CD4-positive, alpha-beta memory T cell (primary cell): Measurements from ENCODE around the gene RMDN2. TPM values are rescaled to one million over a fixed set of nuclear protein-coding genes. Genes with fewer than 3 reads are reported as not detected.
A peak's percentile ranks its signal among the peaks of the same experiment; 100 is the strongest.
"Not testable (repeated sequence)": the region's sequence is repeated elsewhere in the genome, so short reads cannot be mapped to it uniquely, and the experiment has no call there.

ENCODE experiments used
- CTCF ChIA-PET: fragments of 350-600 bp; sonication (Branson Sonifier 250); formaldehyde crosslinking; loops from one replicate; lab custom pipeline; 2021; ENCODE audit warnings: inconsistent platforms; ENCODE audit not compliant: partially characterized antibody; lab: Charles Lee
- POLR2A ChIA-PET: fragments of 350-600 bp; sonication (Branson Sonifier 250); formaldehyde crosslinking; loops from one replicate; lab custom pipeline; 2021; ENCODE audit not compliant: partially characterized antibody; lab: Charles Lee
- DNase-seq, 5 donors: peaks; one replicate each; pipeline versions ENCODE4 v3.0.0 to v3.0.0-alpha.2; 2020 to 2022; ENCODE audit warnings: mixed read lengths in 1 of 5
- H3K27ac ChIP-seq: one replicate; pipeline ENCODE4 v1.7.0; 2013; ENCODE audit warnings: low read depth, low read length
- H3K27me3 ChIP-seq: 2 replicates; pipeline ENCODE4 v1.7.0; 2013; ENCODE audit warnings: mild to moderate bottlenecking, low read length, moderate library complexity; ENCODE audit not compliant: insufficient read depth
- H3K36me3 ChIP-seq: 2 replicates; pipeline ENCODE4 v1.7.0; 2013; ENCODE audit warnings: mild to moderate bottlenecking, low read length, moderate library complexity; ENCODE audit not compliant: insufficient read depth
- H3K4me1 ChIP-seq: 2 replicates; pipeline ENCODE4 v1.7.0; 2013; ENCODE audit warnings: mild to moderate bottlenecking, low read length, moderate library complexity; ENCODE audit not compliant: insufficient read depth
- H3K4me3 ChIP-seq, 2 donors: one replicate each; pipeline ENCODE4 v1.7.0; 2013; ENCODE audit warnings: low read length in 2 of 2, mild to moderate bottlenecking in 1 of 2
- H3K9me3 ChIP-seq, 2 donors: one replicate each; pipeline ENCODE4 v1.7.0; 2013; ENCODE audit warnings: low read length in 2 of 2, control low read depth in 1 of 2; ENCODE audit not compliant: control insufficient read depth in 1 of 2
- H3K27ac Mint-ChIP-seq, 7 donors: one replicate each; pipeline ENCODE4 v1.8.0; 2020 to 2021; ENCODE audit warnings: mixed read lengths in 7 of 7, mild to moderate bottlenecking in 6 of 7, inconsistent platforms in 3 of 7, moderate library complexity in 3 of 7
- H3K27me3 Mint-ChIP-seq, 2 donors: one replicate each; pipeline ENCODE4 v1.8.0; 2020 to 2021; ENCODE audit warnings: mixed read lengths in 2 of 2
- H3K36me3 Mint-ChIP-seq, 2 donors: one replicate each; pipeline ENCODE4 v1.8.0; 2020 to 2021; ENCODE audit warnings: mixed read lengths in 2 of 2, inconsistent platforms in 1 of 2, mild to moderate bottlenecking in 1 of 2
- H3K4me1 Mint-ChIP-seq, 4 donors: one replicate each; pipeline ENCODE4 v1.8.0; 2020 to 2021; ENCODE audit warnings: mixed read lengths in 4 of 4, mild to moderate bottlenecking in 1 of 4
- H3K4me3 Mint-ChIP-seq, 8 donors: one replicate each; pipeline ENCODE4 v1.8.0; 2020 to 2021; ENCODE audit warnings: mixed read lengths in 8 of 8, mild to moderate bottlenecking in 7 of 8, moderate library complexity in 6 of 8, inconsistent platforms in 3 of 8
- H3K9me3 Mint-ChIP-seq, 8 donors: one replicate each; pipeline ENCODE4 v1.8.0; 2020 to 2021; ENCODE audit warnings: mixed read lengths in 8 of 8, mild to moderate bottlenecking in 5 of 8, inconsistent platforms in 3 of 8, moderate library complexity in 1 of 8
- intact Hi-C: fragments of 100-400 bp; cut with micrococcal nuclease; formaldehyde crosslinking; loops from one replicate; pipeline ENCODE4 v1.15.1; 2023
- polyA plus RNA-seq, 2 donors: library from polyadenylated mRNA; unstranded; fragments of 300-500 nt; fragmentation: Illumina TruSeq; gene quantifications; one replicate each; pipeline ENCODE4 v1.2.3, GENCODE V29; 2021
- total RNA-seq, 2 experiments: library from RNA; stranded (reverse); gene quantifications; one replicate each; pipeline ENCODE4 v1.2.3, GENCODE V29; 2021

Gene RMDN2
- total and polyA plus RNA-seq, 4 experiments from 2014 or later = 3.1 to 4.0 (median 3.2) TPM

GRCh38 chr2:37944268-37944667 lies 19.2 kb downstream of the RMDN2 start:
- ChIA-PET CTCF (no interaction called here), POLR2A (no interaction called here)
- Histone ChIP-seq H3K4me3 (no peak overlapping the region), H3K9me3 (no peaks in the 10 kb centered on the region), H3K36me3 (no peaks in the 10 kb centered on the region), H3K4me1 (no peaks in the 10 kb centered on the region), H3K27me3 (no peaks in the 10 kb centered on the region), H3K27ac (no peak overlapping the region)
- H3K4me3 Mint-ChIP-seq = no peak overlapping the region
- peaks cover 0 to 2% (median 0%) of the 10 kb centered on the region in 4 donors for H3K4me1 Mint-ChIP-seq
- H3K27ac Mint-ChIP-seq = no peak overlapping the region
- intact Hi-C loops = no loop called here
- H3K9me3 Mint-ChIP-seq = peaks cover 0 to 13% (median 7%) of the 10 kb centered on the region in 8 donors
- no peak for DNase-seq
- H3K36me3 Mint-ChIP-seq = peaks cover 0 to 11% of the 10 kb centered on the region in 2 donors
- H3K27me3 Mint-ChIP-seq = no peaks in the 10 kb centered on the region

DNA sequence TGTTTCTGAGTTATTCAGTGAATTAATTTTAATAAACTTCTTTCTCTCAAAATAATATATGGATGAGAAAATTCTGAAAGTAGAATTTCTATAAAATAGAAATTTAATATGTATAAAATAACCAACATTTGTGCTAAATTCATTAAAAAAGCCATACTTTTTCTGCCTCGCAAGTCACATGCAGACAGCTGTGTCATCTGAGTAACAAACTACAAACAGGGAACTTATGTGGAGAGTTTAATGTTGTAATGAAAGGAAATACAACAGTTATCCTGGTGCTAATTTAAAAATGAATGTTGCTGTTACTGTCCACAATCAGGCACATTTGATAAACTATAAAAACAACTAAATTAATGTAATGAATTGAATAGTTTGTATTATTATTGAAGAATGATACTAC lies 22.2 kb downstream of the RMDN2 start:
- no peaks in the 10 kb centered on the region for H3K4me1 Mint-ChIP-seq
- POLR2A ChIA-PET = no interaction called here
- Histone ChIP-seq H3K4me3 (no peak overlapping the region), H3K36me3 (no peaks in the 10 kb centered on the region), H3K4me1 (no peaks in the 10 kb centered on the region), H3K27me3 (no peaks in the 10 kb centered on the region), H3K27ac (no peak overlapping the region), H3K9me3 (no peaks in the 10 kb centered on the region)
- no peak overlapping the region for H3K4me3 Mint-ChIP-seq
- intact Hi-C loops = no loop called here
- peaks cover 0 to 6% (median 0%) of the 10 kb centered on the region in 8 donors for H3K9me3 Mint-ChIP-seq
- no peaks in the 10 kb centered on the region for H3K27me3 Mint-ChIP-seq
- peaks cover 0 to 9% of the 10 kb centered on the region in 2 donors for H3K36me3 Mint-ChIP-seq
- no peak for DNase-seq
- H3K27ac Mint-ChIP-seq = no peak overlapping the region
- CTCF ChIA-PET = no interaction called here

DNA sequence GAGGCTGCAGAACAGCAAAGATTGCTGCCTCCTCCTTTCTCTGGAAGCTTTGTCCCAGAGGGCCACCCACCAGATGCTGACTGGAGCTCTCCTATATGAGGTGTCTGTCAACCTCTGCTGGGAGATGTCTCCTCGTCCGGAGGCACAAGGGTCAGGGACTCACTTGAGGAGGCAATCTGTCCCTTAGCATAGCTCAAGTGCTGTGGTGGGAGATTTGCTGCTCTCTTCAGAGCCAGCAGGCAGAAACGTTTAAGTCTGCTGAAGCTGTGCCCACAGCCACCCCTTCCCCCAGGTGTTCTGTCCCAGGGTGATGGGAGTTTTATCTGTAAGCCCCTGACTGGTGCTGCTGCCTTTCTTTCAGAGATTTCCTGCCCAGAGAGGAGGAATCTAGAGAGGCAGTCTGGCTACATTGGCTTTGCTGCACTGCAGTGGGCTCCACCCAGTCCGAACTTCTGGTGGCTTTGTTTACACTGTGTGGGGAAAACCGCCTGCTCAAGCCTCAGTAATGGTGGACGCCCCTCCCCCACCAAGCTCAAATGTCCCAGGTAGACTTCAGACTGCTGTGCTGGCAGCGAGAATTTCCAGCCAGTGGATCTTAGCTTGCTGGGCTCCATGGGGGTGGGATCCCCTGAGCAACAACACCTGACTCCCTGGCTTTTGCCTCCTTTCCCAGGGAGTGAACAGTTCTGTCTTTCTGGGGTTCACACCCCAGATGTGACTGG lies 37.1 kb downstream of the RMDN2 start:
- H3K4me1 Mint-ChIP-seq, DNase-seq, POLR2A ChIA-PET, H3K9me3 ChIP-seq, H3K4me3 ChIP-seq, H3K27ac Mint-ChIP-seq, H3K36me3 ChIP-seq, H3K27ac ChIP-seq, H3K27me3 ChIP-seq, H3K4me1 ChIP-seq, intact Hi-C loops, H3K4me3 Mint-ChIP-seq, H3K27me3 Mint-ChIP-seq: not testable (repeated sequence)
- CTCF ChIA-PET = interaction anchor here (0.6 kb wide), 1 partner anchor 85 kb away, joined by 3 read pairs; no protein-coding TSS in a partner anchor
- H3K9me3 Mint-ChIP-seq = peaks cover 2 to 55% (median 27%) of the 10 kb centered on the region in 8 donors
- peaks cover 27 to 34% of the 10 kb centered on the region in 2 donors for H3K36me3 Mint-ChIP-seq

GRCh38 chr2:37962740-37963121 lies 37.6 kb downstream of the RMDN2 start:
- H3K27ac ChIP-seq, DNase-seq, H3K4me1 Mint-ChIP-seq, H3K27me3 Mint-ChIP-seq, H3K4me3 Mint-ChIP-seq, H3K27me3 ChIP-seq, H3K9me3 ChIP-seq, H3K4me3 ChIP-seq, intact Hi-C loops, H3K27ac Mint-ChIP-seq, H3K4me1 ChIP-seq, H3K36me3 ChIP-seq, POLR2A ChIA-PET: not testable (repeated sequence)
- peaks cover 4 to 50% (median 25%) of the 10 kb centered on the region in 8 donors for H3K9me3 Mint-ChIP-seq
- CTCF ChIA-PET = interaction anchor here (0.6 kb wide), 2 partner anchors 85 to 538 kb away, joined by 3 read pairs; no protein-coding TSS in a partner anchor
- H3K36me3 Mint-ChIP-seq = peaks cover 27 to 31% of the 10 kb centered on the region in 2 donors

DNA sequence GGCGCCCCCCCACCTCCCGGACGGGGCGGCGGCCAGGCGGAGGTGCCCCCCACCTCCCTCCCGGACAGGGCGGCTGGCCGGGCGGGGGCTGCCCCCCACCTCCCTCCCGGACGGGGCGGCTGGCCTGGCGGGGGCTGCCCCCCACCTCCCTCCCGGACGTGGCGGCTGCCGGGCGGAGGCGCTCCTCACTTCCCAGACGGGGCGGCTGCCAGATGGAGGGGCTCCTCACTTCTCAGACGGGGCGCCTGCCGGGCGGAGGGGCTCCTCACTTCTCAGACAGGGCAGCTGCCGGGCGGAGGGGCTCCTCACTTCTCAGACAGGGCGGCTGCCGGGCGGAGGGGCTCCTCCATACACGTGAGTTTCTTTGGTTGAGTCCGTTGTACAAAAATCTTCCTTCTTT lies 38.8 kb downstream of the RMDN2 start:
- H3K27ac ChIP-seq, CTCF ChIA-PET, H3K4me3 Mint-ChIP-seq, H3K4me3 ChIP-seq, H3K27ac Mint-ChIP-seq, H3K4me1 ChIP-seq, H3K4me1 Mint-ChIP-seq, H3K27me3 ChIP-seq, DNase-seq, intact Hi-C loops, H3K27me3 Mint-ChIP-seq, H3K9me3 ChIP-seq, H3K36me3 ChIP-seq, POLR2A ChIA-PET: not testable (repeated sequence)
- Mint-ChIP-seq H3K36me3 (peaks cover 24 to 31% of the 10 kb centered on the region in 2 donors), H3K9me3 (peaks cover 4 to 41% (median 23%) of the 10 kb centered on the region in 8 donors)

GRCh38 chr2:37966326-37966725 lies 41.2 kb downstream of the RMDN2 start:
- H3K4me1 ChIP-seq = no peaks in the 10 kb centered on the region

GRCh38 chr2:37969731-37970130 lies 44.6 kb downstream of the RMDN2 start:
- DNase-seq = no peak
- H3K4me3 ChIP-seq = no peak overlapping the region
- H3K27ac ChIP-seq = no peak overlapping the region
- H3K9me3 ChIP-seq = no peaks in the 10 kb centered on the region
- no peaks in the 10 kb centered on the region for H3K27me3 ChIP-seq
- Mint-ChIP-seq H3K9me3 (peaks cover 0 to 17% (median 9%) of the 10 kb centered on the region in 8 donors), H3K36me3 (peaks cover 5 to 11% of the 10 kb centered on the region in 2 donors), H3K27ac (peak overlapping the region in 1 of 7 donors; percentile 43), H3K27me3 (peaks cover 2 to 3% of the 10 kb centered on the region in 2 donors), H3K4me1 (peaks cover 0 to 1% (median 0%) of the 10 kb centered on the region in 4 donors), H3K4me3 (no peak overlapping the region)
- H3K4me1 ChIP-seq = no peaks in the 10 kb centered on the region
- H3K36me3 ChIP-seq = no peaks in the 10 kb centered on the region
- ChIA-PET CTCF (no interaction called here), POLR2A (no interaction called here)
- intact Hi-C loops = no loop called here

More at GRCh38 chr2:37966326-37966725, 41.2 kb downstream of the RMDN2 start:
- intact Hi-C loops = no loop called here
- no peak overlapping the region for H3K27ac Mint-ChIP-seq
- peaks cover 0 to 1% (median 0%) of the 10 kb centered on the region in 4 donors for H3K4me1 Mint-ChIP-seq
- no peak overlapping the region for H3K27ac ChIP-seq
- H3K9me3 ChIP-seq = no peaks in the 10 kb centered on the region
- no peak overlapping the region for H3K4me3 Mint-ChIP-seq
- no peaks in the 10 kb centered on the region for H3K27me3 ChIP-seq
- H3K36me3 ChIP-seq = no peaks in the 10 kb centered on the region
- DNase-seq = no peak
- no peak overlapping the region for H3K4me3 ChIP-seq
- ChIA-PET POLR2A (no interaction called here), CTCF (no interaction called here)
- H3K27me3 Mint-ChIP-seq = peaks cover 0 to 1% of the 10 kb centered on the region in 2 donors
- H3K36me3 Mint-ChIP-seq = peaks cover 9 to 19% of the 10 kb centered on the region in 2 donors
- peaks cover 0 to 22% (median 14%) of the 10 kb centered on the region in 8 donors for H3K9me3 Mint-ChIP-seq
